ENCODE data around the gene SPAG7.

- no peak for TF ChIP-seq CTCF (IDR thresholded peaks at IDR 0.05; ENCODE audit: low read length)
- no peak for TF ChIP-seq EZH2 (IDR thresholded peaks at IDR 0.05; ENCODE audit: borderline replicate concordance, low read length)
Measured at GRCh38 chr17:5002121-5002788, 34.6 kb upstream of the SPAG7 start.

Data from OCI-LY1 (cell line).